SKM-1 (cell line): Measurements from ENCODE around the gene TATDN2.
"Not testable (repeated sequence)": the region's sequence is repeated elsewhere in the genome, so short reads cannot be mapped to it uniquely, and the experiment has no call there.

Source experiments
- DNase-seq: peaks from one replicate; lab custom pipeline; 2025; ENCODE audit not compliant: unreplicated experiment; lab: John Stamatoyannopoulos, UW

The TATDN2 gene

DNA sequence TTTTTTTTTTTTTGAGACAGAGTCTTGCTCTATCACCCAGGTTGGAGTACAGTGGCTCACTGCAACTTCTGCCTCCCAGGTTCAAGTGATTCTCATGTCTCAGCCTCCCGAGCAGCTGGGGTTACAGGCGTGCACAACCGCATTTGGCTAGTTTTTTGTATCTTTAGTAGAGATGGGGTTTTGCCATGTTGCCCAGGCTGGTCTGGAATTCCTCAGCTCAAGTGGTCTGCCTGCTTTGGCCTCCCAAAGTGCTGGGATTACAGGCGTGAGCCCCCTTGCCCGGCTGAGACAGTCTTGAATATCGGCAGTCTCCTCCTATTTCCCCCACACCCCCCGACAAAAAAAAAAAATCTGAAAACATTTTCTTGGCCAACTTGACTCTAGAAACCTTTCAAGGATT is 18.7 kb downstream of the TATDN2 start:
- not testable (repeated sequence) for DNase-seq

DNA sequence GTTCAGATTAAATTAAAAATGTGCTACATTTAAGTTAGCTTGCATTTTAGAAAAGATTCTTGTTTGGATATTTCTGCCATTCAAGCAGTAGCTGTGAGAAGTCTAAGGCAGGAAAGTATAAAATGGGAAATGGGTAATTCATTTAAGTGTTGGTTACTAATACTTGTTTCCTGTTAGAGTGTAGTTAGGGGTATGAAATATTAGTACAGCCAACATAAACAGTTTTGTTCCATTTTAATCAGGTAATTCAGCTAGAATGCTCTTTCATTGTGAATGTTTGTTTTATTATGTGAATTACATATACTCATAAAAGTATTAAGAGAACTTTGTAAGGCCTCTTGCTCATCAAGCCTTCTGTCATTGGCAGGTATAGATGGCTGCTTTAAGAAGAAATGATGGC is 19.9 kb downstream of the TATDN2 start:
- no peak for DNase-seq

DNA sequence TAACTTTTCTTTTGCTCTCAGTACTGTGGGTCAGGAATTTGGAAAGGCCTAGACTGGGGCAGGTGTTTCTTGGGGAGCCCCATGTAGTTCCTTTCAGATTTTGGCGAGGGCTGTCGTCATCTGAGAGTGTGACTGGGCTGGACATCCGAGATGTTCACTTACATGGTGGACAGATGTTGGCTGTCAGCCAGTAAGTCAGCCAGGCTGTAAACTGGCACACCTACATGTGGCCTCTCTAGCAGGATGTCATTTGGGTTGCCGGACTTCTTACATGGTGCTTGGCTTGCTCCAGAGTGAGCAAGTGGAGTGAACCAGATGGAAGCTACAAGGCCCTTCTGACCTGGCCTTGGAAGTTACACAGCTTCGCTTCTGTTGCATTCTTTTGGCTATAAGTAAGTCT is 20.7 kb downstream of the TATDN2 start:
- DNase-seq, result no peak

DNA sequence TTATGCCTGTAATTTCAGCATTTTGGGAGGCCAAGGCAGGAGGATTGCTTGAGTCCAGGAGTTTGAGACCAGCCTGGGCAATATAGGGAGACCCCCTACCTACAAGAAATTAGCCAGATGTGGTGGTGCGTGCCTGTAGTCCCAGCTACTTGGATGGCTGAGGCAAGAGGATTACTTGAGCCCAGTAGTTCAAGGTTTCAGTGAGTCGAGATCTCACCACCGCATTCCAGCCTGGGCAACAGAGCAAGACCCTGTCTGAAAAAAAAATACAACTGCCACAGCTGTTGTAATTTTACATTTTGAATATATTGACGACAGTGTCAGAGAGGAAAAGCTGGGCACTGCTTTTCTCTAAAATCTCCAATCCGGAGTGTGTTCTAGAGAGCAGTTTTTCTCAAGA is 21.2 kb downstream of the TATDN2 start:
- no peak for DNase-seq

DNA sequence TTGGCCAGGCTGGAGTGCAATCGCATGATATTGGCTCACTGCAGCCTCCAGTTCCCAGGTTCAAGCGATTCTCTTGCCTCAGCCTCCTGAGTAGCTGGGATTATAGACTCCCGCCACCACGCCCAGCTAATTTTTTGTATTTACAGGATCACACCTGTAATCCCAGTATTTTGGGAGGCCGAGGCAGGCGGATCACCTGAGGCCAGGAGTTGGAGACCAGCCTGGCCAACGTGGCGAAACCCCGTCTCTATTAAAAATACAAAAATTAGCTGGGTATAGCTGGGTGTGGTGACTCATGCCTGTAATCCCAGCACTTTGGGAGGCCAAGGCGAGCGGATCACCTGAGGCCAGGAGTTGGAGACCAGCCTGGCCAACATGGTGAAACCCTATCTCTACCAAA is 24.2 kb downstream of the TATDN2 start:
- DNase-seq, result not testable (repeated sequence)

DNA sequence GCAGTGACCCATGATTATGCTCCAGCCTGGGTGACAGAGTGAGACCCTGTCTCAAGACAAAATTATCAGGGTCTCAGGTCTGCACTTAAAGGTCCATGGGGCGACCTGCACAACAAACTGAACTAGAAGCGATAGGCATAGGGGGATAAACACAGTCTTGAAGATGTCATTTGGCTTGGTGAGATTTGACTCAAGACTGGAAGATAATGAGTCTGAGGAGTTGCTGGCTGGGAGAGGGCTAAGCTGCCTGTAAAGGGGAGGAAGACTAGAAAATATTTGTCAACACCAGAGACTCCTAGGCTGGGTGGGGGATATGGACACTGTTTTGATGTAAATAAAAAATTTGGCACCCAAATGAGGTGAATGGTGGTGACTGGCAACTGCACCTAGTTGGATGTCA is 24.7 kb downstream of the TATDN2 start:
- no peak for DNase-seq

DNA sequence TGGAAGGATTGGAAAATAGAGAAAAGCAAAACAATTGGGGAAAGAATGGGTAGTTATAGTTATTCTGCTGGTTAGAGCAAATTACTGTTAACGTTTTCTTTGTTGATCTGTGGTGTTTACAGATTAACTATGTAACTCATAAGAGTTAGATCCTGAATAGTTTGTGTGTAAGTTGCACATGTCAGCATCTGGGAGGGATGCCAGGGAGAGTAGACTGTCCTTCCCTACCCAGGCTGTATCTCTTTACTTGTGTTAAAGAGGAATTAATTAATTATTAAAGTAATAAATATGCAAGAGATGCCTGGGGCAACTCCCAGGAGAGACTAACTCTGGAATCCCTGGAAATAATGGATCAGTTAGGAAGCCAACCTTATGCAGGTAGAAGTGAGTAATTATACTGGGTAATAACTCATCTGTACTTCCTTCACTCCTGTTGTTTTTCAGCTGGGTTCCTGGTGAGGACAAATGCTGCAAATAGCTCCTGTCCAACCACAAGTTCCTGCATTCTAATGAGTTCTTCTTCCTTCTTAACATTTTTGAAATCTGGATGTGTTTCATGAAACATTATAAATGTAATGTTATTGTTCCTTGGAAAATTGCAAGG is 25.5 kb downstream of the TATDN2 start:
- DNase-seq, result no peak

DNA sequence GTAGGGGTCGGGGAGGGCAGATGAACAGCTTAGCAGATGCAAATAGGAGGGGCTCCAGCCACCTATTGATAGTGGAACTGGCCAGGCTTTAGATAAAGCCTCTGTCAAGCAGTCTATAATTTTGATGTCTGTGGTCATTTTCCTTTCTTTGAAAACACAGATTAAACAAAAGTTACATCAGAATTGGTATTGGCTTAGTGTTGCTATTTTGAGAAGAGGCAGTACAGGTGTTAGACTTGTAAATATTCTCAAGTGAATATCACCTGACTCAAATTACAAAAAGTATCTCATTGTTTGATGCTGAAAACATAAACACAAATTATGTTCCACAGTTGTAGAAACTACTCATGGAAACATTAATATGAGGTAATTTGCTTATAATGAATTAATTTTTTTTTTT is 26.3 kb downstream of the TATDN2 start:
- DNase-seq, result no peak

DNA sequence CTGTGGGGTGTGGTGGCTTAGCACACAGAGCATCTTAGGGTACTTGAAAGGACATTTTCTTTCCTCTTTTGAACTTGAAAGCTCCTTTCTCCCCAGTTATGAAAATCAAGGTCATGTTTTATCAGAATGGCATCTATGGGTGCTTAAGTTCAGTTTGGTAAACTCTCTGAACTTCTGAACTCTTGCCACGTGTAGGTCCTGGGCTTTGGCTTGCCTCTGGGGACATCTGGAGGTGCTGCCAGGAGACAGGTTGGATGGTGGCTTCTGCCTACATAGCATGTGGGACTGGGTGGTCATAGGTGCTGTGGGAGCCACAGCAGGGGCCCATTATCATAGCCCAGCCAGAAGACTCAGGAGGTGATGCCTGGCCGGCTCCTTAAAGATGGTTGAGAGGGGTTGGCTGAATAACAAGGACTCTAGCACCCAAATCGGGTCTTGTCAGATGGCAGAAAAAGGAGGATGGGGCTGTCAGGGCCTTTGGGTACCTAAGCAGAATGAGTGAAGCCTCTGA is 28.9 kb downstream of the TATDN2 start:
- no peak for DNase-seq

DNA sequence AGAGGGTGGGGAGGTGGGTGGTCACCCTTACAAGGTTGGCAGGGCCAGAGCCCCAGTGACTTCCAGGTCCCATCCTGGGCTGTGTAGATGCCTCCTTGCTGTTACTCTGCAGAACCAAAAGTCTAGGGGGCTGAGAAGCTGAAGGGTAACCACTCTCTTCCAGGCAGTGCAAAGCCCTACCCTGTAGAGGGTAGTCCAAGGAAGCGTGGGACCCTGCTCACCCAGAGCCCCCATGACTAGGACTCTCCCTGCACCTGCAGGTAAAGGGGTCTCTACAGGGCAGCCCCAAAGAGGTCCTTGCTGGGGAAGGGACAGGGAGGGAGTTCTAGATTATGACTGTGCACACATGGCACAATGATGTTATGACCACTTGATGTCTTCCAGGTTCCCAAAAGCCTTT is 30.2 kb downstream of the TATDN2 start:
- no peak for DNase-seq

DNA sequence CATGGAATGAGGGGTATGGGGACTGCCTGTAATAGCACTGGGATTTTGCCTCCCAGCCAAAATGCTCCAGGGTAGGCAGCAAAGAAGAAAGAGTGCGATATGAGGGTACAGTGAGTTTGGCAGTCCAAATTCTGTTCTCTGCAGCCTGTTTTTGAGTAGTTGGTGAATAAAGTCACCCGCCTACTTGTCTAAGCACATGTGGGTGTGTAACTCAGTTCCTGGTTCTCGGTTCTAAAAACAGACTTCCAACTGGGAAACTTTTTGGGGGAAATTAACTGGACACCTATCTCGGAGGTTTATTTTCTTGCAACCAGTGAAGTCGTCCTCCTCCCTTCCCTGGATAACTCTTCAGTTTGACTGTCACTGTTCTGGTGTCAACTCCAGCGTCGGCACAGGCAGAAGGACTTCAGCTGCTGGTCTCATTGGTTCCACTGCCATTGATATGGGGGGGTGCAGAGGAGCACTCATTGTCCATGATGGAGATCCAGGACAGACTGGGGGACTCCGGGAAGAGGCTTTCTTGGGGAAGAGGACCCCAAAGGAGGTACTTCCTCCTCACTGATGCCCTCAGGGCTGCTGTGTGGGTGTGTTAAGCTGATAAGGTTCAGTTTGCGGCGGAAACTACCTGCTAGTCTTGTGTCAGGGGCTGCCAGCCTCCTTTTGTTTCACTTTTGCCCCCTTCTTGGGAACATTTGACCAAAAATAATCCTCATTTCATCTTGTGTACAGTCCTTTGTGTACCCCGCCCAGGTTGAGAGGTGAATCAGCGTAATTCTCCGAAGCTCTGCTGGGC is 31.3 kb downstream of the TATDN2 start:
- DNase-seq, result no peak

DNA sequence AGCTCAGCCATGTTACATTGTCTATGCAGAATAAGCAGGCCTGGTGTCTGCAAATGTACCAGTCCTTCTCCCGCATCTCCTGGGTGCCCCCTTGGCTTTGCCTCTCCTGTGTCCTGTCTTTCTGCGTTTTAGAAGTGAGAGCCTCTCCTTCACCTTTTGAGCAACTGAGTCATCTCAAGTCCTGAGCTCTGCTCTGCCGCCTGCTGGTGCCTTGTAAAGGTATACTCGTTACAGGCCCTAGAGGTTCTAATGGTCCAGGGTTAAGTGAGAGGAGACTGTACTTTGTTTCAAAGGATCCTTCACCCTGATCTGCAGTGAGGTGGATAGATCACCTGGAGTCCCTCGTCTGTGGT is 31.9 kb downstream of the TATDN2 start:
- DNase-seq, result no peak

DNA sequence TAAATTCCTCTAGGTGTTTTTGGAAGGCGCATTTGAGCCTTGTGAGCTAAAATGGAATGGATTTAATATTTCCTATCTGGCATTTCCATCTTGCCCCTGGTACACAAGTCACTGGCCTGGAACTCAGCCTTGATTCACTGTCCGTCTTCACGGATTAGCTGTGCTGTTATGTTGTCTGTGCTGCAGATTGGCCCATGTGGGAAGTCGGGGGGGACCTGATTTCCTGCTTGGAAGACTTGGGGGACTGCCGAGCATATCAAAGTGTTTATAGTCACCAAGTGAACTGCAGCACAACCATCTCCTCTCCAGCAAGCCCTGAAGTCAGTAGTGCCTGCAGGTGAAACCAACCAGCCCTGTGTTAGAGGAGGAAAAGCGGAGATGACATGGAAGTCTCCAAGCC is 32.3 kb downstream of the TATDN2 start:
- no peak for DNase-seq

DNA sequence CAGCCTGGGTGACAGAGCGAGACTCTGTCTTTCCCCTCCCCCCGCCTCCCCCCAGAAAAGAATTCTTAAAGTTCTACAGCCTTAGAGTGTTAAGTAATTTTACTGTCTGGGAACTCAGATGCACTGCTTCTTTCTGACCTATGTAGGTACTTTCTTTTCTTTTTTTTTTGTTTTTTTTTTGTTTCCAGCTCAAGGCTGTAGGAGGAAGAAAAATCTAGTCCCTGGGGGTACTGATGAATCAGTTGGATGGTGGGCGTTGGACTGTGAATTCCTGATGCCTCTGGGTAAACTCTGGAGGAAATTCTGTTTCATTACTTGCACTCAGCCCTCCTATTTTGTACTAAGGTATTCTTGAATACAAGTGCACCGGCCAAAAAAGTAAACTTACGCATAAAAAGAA is 33.7 kb downstream of the TATDN2 start:
- DNase-seq, result no peak

DNA sequence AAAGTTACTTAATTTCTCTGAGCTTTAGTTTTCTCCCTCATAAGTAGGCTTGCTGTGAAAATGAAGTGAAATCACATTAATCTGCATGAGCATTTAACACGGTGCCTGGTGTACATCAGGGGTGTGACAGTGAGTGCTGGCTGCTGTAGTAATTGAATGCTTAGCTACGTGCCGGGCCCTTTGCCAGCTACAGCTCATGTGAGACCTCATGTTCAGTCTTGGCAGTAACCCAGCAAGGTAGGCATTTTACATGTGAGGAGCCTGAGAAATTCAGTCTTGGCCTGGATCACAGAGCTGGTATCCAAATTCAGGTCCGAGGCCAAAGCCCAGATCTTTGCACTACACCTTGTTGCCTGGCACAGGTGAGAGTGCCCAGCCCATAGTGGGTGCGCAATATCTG is 35.4 kb downstream of the TATDN2 start:
- no peak for DNase-seq

DNA sequence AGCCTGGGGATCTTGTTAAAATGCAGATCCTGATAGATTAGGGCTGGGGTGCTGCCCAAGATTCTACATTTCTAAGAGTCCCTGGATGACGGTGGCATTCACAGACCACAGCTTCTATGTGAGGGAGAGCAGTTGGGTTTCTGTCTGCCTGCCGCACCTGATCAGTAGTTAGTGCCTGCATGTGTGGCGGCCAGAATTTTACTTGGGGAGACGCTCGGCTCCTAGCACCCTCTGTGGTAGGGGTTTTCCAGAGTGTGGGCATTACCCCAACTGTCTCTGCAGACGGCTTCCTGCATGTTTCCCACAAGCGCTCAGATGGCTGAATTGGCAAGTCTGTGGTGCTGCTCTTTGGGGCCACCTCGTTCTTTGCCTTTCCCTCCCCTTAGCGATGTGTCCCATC is 36.2 kb downstream of the TATDN2 start:
- DNase-seq, result no peak

DNA sequence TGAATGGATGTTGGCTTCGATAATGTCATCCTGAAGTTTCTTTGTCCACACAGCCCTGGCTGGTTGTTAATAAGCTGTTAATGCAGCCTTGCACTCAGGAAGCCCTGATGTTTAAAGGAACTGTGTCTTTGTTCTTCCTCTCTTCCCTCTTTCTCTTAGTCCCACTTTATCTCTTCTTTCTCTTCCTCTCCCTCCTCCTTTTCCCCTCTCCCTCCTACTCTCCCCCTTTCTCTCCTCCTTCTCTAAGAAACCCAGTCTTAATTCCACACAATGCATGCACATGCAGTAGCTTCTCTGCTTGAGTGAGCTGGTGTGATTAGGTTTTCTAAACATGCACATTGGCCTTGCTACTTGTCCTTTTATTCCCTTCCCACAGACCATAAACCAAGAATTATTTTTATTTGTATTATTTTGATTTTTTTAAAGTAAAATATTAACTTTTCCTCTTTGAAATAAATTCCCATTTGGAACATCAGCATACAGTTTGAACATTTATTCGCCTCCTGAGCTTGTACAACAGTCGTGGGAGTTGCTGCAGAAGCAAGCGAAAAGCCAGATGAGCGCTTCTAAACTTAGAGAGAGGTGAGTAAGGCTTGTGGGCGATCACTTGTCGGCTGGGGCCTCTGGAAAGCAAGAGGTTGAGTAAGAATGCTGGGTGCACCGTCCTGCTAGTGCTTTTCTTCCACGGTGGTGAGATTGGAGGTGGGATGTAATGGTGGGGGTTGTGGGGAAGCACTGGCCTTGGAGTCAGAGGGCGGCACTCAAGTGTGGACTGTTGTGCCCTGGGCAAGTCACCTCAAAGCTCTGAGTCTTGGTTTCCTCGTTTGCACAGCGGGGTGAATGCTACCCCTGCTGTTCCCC is 37.2 kb downstream of the TATDN2 start:
- no peak for DNase-seq

DNA sequence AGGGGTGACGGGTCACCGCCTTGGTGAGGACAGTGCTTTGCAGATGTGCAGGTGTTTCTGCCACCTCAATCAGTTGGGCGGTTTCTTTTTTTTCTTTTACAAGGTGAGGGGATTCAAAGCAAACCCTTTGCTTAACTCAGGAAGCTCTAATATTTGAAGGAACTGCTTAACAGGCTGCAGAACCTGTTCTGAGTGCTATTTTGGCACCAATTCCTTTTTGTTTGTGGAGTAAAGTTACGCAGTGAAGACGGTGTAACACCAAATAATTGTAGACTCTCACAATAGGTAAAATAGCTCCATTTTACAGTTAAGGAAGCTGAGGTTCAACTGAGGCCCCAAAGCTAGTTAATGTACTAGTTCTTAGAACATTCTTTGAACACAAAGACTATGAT is 37.9 kb downstream of the TATDN2 start:
- DNase-seq, result no peak

DNA sequence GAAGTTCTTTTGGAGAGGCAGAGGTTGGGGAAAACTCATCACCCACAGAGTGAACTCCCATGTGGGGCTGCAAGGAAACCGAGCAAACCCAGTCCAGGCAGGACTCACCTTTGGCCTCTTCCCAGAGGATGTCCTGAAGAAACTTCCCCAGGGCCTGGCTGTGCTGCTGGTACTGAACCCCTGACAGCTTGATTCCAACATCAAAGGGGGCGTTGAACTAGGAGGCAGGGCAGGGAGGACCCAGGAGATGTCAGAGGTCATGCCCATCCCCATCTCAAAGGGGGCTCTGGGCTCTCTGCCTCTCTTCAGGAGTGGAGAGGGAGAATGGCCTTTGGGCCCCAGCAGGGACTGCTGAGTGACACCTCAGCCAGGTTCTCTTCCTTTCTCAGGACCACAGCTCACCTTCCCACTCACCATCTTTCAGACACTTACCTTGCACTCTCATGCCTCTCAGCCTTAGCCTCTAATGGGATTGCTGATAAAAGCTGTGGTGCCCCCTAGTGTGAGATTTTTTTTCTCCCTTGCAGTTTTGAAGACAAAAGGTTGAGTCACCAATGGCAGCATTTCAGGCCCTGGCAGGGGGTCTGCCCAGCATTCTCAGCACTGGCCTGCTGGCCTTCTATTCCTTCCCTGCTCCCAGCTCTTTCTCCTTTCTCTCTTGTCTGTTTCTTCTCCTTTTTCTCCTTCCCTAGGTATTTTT is 38.5 kb downstream of the TATDN2 start:
- no peak for DNase-seq

DNA sequence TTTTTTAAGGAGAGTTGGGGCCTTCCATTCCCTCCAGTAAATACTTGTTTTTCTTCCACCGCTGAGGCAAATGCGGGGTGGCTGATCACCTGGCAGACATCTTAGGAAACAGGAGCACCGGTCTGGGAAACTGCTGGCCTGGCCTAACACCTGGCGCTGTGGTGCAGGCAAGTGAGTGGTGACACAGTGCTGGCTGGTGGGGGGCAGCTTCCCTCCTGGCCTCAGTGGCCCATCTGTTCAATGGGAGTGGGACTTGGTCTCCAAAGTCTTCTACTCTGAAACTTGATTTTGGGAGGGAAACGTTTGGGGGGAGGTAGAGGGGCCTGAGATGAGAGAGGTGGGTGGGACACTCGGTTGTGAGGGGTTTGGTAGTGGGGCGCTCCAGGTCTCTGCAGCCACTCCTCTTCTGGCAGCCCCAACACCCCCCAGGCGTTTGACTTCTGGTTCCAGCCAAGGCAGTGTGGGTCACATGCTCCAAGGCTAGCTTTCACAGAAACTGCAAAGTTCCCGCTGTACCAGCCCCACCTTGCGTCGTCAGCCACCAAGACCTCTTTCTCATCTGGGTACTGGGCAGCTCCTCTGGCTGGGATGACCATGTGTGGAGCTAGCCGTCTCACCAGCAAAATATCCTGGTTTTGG is 39.8 kb downstream of the TATDN2 start:
- no peak for DNase-seq

DNA sequence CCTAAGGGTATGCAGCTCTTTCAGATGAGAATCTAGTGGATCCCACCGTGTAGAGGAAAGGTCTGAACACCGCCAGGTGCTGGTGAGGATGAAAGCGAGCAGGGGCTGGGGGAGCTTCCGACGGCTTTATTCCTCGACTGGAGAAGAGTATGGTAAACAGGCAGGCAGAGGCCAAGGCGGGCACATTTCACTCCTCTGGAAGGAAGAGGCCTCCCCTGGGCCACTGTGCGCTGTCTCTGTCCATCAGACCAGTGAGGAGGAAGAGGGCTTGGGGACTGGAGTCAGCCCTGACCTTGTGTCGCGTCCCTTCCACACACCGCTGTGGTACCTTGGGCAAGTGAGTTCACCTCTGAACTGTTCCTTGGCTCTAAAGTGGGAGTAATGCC is 40.3 kb downstream of the TATDN2 start:
- DNase-seq, result no peak
